Posterior cingulate gyrus (tissue), 11 donors: ENCODE results near the gene KRTCAP3.

Experiments used
- DNase-seq, 10 donors: peaks; one replicate each; pipeline versions ENCODE4 v3.0.0 to v3.0.0-alpha.2; 2020 to 2021; ENCODE audit warnings: mixed read lengths in 3 of 10
- intact Hi-C: fragments of 100-400 bp; cut with DNase I; formaldehyde crosslinking; loops from one replicate; pipeline ENCODE4 v1.15.1; 2023

Gene KRTCAP3, protein sequence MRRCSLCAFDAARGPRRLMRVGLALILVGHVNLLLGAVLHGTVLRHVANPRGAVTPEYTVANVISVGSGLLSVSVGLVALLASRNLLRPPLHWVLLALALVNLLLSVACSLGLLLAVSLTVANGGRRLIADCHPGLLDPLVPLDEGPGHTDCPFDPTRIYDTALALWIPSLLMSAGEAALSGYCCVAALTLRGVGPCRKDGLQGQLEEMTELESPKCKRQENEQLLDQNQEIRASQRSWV

DNA sequence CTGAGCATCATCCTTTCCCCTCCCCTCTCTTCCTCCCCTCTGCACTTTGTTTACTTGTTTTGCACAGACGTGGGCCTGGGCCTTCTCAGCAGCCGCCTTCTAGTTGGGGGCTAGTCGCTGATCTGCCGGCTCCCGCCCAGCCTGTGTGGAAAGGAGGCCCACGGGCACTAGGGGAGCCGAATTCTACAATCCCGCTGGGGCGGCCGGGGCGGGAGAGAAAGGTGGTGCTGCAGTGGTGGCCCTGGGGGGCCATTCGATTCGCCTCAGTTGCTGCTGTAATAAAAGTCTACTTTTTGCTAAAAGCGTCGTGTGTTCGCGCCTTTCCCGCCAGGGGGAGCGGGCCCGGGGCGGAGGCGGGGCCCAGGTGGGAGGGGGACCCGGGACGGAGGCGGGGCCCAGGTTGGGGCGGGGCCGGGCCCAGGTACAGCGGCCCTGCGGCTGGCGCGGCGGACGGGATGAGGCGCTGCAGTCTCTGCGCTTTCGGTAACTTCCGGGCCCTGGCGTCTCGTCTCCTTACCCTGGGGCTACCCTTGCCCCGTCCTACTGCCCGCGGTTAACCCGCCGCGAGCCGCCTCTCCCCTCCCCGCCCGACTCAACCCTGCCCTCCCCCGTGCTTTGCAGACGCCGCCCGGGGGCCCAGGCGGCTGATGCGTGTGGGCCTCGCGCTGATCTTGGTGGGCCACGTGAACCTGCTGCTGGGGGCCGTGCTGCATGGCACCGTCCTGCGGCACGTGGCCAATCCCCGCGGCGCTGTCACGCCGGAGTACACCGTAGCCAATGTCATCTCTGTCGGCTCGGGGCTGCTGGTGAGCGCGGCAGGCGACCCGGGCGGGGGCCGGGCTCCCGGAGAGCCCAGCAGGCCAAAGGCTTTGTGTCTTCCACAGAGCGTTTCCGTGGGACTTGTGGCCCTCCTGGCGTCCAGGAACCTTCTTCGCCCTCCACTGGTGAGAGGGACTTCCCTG is at the start of gene KRTCAP3:
KRTCAP3 (plus strand) TSS at position 424 of the 962 bp plus-strand sequence; CDS start at position 456, 32 bp downstream.
- peak in 3 of 10 donors; percentile 18 to 85 (median 78) for DNase-seq

DNA sequence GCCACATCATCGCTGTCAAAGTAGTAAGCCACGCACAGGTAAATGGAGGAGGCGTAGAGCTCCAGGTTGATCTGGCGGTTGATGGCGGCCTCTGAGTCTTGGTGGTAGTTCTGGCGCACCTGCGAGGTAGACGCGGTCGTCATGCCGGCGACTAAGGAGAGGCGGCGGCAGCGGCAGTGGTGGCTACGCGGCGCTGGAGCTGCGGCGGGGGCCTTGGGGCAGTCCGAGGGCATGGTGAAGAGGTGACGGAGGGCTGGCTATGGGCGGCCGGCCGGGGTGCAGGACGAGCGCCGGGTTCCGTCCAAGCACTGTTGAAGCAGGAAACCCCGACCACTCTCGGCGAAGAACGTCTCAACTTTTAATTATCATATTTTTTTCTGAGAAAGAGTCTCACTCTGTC is 49.0 kb upstream of the KRTCAP3 start:
- peak in 1 of 10 donors; percentile 84 for DNase-seq
- intact Hi-C loops, result no loop called here

More for the DNA sequence above, at the start of gene KRTCAP3:
- intact Hi-C loops, result no loop called here

DNA sequence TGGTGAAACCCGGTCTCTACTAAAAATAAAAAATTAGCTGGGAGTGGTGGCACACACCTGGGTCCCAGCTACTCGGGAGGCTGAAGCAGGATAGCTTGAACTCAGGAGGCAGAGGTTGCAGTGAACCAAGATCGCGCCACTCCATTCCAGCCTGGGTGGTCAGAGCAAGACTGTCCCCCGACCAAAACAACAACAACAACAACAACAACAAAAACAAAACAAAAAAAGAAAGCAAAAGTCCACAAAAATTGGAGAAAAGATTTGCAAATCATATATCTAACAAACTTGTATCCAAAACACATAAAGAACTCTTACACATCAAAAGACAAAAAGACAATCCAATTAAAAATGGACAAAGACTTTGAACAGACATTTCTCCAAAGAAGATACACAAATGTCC is 43.2 kb upstream of the KRTCAP3 start:
- no peak for DNase-seq
- intact Hi-C loops, result no loop called here

DNA sequence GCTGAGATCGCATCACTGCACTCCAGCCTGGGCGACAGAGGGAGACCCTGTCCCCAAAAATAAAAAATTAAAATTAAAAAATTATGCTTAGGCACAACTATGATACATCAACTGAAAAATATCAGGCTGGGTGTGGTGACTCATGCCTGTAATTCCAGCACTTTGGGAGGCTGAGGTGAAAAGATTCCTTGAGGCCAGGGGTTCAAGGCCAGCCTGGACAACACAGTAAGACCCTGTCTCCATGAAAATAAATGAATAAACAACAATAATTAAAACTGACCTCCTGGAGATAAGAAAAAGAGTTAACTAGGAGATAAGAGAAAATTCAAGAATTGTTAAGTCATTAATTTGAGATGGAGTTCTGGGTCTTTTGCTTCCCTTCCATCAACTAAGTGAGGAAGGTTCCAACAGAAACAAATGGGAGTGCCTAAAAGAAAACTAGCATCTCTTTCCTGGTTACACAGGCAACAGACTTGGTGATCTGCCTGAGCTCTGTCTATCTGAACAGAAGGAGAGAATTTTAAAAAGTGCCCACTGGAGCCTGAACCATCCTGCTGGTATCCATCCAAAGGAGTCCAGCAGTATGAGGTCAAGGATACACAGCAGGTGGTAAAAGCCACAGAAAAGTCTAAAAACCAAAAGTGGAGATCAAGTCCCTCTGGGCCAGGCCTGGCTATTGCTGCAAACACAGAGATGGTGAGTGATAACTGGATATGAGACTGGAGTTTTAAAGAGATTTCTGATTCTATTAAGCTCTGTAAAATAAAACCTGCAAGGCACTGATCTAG is 41.6 kb upstream of the KRTCAP3 start:
- DNase-seq, result no peak
- intact Hi-C loops, result no loop called here

DNA sequence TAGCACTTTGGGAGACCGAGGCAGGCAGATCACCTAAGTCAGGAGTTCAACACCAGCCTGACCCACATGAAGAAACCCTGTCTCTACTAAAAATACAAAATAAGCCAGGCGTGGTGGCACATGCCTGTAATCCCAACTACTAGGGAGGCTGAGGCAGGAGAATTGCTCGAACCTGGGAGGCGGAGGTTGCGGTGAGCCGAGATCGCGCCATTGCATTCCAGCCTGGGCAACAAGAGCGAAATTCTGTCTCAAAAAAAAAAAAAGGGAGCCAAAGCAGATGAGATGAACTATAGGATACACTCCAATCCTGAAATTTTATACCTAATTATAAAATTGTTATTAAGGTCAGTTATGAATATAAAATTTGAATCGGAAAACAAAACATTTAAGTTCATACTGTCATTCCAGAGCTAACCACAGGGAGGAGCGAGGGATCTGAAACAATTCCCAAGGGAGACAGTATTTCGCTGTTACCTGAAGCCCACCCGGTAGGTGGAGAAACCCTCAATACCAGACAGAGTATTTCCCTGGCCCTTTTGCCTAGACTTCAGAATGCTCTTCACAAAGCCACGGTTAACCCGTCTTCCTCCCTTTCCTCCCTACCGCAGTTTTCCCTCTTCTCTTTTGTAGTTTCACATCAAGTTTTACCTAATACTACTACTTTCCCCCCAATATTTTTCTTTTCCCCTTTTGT is 34.2 kb upstream of the KRTCAP3 start:
- DNase-seq, result no peak
- intact Hi-C loops, result loop anchor here (2.0 kb wide), 1 partner anchor 27 kb away; the partner anchor contains the start of gene ZNF513

DNA sequence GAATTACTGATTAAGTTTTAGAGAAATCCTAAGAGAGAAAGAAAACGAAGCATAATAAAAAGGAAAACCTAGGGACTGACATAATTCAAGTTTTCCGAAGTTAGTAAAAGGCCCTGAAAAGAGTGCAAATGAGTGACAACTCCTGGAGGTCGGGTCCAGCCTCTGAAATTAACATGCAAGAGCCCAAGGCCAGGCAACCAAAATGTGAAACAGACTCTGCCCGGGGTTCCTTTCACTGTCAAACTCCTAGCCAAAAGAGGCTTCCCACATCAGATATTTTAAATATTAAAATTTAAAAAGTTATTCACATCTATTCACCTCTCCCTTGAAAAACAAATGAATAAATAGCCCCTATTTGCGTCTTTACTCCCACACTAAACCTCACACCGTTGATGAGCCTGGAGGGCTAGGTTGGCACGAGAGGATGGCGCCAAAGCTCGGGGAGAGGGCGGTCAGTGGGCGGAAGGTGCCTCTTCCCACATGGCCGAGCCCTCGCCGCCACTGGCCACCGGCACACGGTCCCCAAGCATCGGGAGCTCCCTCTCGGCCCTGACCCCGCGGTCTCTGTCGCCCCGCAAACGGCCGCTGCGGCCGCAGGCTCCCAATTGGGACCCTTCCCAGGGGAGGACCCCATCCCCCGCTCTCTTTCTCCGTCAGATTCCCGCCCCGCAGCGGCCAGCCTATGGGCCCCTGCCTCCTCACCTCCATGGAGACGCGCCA is 33.4 kb upstream of the KRTCAP3 start:
- intact Hi-C loops, result loop anchor here (1.0 to 2.0 kb wide), 3 partner anchors 20 to 38 kb away; partner anchors contain the start of genes EIF2B4, NRBP1, SNX17 and ZNF513
- DNase-seq, result no peak

DNA sequence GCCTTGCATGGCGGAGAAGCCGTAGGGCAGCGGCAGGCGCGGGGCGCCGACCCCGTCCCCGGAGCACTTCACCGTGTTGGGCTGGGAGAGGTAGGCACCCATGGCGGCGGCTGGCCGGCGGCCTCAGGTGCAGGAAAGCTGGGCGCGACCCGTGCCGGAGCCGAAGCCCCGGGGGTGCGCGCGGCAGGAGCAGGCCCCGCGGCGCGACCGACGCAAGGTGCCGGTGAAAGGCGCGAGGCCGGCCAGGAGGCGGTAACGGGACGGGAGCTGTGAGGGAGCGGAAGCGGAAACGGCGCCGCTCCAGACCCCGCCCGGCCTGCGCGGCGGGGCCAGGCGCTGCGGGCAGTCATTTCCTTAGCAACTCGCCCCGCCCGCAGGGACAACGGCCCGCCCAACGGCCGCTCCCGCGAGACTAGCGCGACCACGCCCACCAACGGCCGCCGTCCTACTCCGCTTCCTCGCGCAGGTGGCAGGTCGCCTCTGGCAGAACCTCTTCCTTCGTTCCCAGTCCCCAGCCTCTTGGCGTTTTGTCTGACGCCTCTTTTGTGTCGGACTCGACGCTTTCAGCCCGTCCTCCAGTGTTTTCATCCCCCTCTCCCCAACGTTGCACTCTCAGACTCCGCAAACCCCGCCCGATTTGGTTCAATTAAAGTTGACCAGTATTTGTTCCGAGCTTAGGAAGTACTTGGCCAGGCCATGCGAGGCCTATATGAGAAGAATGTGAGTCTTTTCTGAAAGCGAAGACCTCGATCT is 32.7 kb upstream of the KRTCAP3 start, which contains the start of gene PPM1G:
PPM1G (minus strand) TSS at position 271 of the 753 bp plus-strand sequence; CDS start at position 102, 169 bp downstream.
- peak; percentile 93 to 100 (median 97) for DNase-seq
- intact Hi-C loops, result loop anchor here (1.0 to 2.0 kb wide), 3 partner anchors 19 to 39 kb away; partner anchors contain the start of genes EIF2B4, NRBP1, SNX17 and ZNF513

DNA sequence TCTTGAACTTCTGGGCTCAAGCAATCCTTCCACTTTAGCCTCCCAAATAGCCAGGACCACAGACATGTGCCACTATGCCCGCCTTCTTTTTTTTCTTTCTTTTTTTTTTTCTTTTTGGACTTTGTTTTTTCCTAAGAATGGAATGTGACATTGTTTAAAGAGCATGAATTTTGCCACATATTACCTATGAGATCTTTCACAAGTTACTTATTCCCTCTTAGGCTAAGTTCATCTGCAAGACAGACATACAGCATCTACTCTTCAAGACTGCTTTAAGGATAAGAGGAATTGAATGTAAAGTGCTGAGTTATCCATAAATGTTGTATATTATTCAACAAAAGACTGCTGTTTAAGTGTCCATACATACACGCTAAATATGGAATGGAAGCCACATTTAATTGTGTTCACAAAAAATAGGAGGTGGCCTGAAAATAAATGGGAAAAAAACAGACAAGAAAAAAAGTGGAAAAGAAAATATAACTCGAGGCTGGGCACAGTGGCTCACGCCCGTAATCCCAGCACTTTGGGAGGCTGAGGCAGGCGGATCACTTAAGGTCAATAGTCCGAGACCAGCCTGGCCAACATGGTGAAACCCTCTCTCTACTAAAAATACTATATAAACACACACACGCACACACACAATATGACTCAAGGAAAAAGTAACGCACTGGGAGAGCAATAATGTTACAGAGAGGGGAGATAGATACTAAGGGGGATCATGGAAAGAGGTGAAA is 29.6 kb upstream of the KRTCAP3 start:
- DNase-seq, result no peak
- intact Hi-C loops, result no loop called here

DNA sequence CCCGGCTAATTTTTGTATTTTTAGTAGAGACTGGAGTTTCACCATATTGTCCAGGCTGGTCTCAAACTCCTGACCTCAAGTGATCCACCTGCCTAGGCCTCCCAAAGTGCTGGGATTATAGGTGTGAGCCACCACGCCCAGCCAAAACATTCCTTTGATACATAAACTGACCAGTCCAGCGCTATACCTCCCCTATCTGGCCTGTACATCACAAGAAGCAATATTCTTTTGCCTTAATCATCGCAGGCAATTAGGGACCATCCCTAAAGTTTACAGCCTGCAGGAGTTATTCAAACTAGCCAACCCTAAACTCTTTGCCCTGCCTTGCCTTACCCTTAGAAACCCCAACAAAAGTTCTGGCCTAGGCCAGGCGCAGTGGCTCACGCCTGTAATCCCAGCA is 26.0 kb upstream of the KRTCAP3 start:
- intact Hi-C loops, result no loop called here
- no peak for DNase-seq

DNA sequence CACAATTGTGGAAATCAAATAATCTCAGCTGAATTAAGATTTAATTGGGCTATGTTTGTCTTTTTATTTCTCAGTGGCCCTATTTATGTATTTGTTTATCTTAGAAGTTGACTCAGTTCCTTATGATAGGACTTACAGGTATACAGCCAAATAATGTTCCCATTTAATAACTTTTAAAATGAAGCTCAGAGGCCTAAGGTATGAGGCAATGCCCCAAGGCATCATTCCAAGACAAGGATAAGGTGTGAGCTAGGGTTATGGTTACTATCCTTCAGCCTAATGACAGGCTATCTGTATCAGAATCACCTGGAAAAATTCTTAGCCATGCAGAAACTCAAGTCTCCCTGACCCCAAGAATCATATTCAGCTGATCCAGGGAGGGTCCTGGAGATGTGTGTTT is 21.2 kb upstream of the KRTCAP3 start:
- intact Hi-C loops, result no loop called here
- no peak for DNase-seq

DNA sequence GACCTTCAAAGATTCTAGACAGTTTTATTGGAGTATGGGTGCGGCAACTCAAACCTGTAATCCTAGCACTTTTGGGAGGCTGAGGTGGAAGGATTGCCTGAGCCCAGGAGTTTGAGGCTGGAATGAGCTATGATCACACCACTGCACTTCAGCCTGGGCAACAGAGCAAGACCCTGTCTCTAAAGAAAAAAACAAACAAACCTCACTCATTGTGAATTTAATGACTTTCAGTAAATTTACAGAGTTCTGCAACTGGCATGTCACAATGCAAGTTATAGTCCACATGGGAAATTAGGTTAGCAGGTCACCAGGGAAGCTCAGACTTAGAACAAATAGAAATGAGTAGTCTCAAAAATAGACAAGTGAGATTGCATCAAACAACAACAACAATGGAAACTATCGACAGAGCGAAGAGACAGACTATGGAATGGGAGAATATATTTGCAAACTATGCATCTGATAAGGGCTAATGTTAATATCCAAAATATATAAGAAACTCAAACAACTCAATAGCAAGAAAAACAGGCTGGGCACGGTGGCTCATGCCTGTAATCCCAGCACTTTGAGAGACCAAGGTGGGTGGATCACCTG is 20.4 kb upstream of the KRTCAP3 start:
- intact Hi-C loops, result no loop called here
- peak in 1 of 10 donors; percentile 37 for DNase-seq

DNA sequence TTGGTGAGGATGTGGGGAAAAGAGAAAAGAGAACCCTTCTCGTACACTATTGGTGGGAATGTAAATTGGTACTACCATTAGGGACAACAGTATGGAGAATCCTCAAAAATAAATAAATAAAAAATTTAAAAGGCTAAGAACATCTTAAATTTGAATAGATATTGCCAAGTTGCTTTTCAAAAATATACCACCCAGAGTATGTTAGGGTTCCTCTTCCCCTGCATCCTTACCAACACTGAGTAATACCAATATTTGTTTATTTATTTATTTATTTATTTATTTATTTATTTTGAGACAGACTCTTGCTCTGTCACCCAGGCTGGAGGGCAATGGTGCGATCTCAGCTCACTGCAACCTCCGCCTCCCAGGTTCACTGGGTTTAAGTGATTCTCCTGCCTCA is 19.2 kb upstream of the KRTCAP3 start:
- intact Hi-C loops, result no loop called here
- DNase-seq, result peak in 1 of 10 donors; percentile 30

DNA sequence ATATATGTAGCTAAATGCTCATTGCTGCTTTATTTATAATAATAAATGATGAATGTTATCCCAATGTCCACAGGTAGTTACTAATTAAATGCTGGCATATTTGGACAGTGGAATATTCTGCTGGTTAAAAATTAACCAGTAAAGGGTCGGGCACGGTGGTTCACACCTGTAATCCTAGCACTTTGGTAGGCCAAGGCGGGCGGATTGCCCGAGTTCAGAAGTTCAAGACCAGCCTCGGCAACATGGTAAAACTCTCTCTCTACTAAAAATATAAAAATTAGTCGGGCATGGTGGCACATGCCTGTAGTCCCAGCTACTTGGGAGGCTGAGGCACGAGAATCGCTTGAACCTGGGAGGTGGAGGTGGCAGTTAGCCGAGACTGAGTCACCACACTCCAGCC is 17.1 kb upstream of the KRTCAP3 start:
- intact Hi-C loops, result loop anchor here (5.0 kb wide), 1 partner anchor 43 kb away; the partner anchor contains the start of gene ZNF513
- DNase-seq, result peak in 1 of 10 donors; percentile 12

DNA sequence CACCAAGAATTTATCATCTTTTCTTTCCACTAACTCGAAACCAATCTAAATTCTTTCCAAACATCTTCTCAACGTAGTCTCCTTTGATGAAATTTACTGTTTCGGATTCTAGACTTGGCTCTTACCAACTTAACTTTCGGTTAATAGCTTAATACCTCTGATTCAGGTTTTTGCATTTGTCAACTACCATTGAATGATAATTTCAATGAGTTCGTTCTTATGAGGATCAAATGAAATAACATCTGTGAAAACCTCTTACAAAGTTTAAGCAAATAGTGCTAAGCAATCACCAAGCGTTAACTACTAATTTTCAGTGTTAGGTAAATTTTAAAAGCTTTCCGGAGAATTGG is 14.3 kb upstream of the KRTCAP3 start:
- intact Hi-C loops, result loop anchor here (1.0 to 5.0 kb wide), 2 partner anchors 19 to 46 kb away; partner anchors contain the start of genes PPM1G and ZNF513
- DNase-seq, result no peak

DNA sequence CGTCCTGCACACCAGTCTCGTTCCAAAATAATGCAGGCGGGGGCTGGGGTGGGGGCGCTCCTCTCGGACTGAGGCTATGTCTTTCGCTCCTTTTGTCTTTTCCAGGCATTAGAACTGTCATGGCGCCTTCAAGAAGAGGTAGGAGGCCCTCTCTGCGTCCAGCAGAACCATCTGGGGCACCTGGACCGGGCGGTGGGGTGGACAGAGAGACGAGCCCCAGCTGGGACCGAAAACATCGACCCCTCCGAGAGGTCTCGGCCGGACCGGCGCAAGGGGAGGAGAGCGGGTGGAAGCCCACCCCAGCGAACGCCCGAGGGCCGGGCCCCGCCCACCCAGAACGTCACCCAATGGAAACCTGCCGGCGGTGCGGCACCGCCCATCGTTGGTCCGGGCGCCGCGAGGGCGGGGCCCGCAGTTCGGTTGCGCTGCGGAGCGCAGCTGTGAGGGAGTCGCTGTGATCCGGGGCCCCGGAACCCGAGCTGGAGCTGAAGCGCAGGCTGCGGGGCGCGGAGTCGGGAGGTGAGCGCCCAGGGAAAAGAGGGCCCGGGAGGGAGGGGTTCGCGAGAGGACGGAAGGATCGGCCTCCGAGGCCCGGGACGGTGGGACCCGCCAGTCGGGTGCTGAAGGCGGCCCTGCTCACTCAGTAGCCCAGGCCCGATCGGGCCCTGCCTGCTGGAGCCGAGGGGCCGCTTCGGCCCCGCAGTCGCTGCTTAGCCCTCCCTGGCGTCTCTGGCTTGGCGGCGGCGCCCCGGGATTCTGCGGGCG is 13.8 kb upstream of the KRTCAP3 start, which contains the start of gene NRBP1:
NRBP1 (plus strand) TSS at position 419 of the 765 bp plus-strand sequence. CDS start 4,643 bp downstream, outside the sequence.
- intact Hi-C loops, result loop anchor here (1.0 to 5.0 kb wide), 2 partner anchors 19 to 46 kb away; partner anchors contain the start of genes PPM1G and ZNF513
- DNase-seq, result peak; percentile 89 to 99 (median 95)

DNA sequence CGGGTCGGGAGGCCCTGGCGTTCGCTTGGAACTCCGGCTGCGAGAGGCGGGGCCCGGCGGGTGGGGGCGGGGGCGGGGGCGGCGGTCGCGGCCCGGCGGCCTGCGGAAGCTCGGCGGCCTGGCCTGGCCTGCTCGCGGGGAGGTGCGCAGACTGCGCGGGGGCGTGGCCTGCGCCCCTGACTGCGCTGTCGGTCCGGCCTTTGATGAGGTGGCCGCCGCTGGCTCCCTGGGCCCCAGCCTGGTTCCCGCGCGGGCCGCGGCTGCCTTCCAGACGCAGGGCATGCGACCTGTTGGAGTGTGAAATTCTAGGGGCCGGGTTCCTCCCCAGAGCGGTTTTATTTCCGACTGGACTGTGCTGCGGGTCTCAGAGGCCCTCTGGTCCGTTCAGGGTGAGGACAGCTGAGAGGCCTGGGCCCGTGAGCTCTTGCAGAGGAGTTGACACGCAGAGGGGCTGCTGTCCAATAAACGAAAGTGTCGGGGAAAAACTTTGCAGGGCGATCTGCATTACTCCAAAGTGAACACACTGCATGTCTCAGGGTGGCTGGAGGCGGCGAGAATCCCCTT is 13.1 kb upstream of the KRTCAP3 start:
- peak; percentile 41 to 95 (median 56) for DNase-seq
- intact Hi-C loops, result loop anchor here (1.0 to 5.0 kb wide), 2 partner anchors 20 to 47 kb away; partner anchors contain the start of genes PPM1G and ZNF513
